ENCODE results near the gene SLIT3. TPM values are rescaled to one million over a fixed set of nuclear protein-coding genes. Genes with fewer than 3 reads are reported as not detected.

SLIT3 gene
- total and polyA plus RNA-seq, 2 experiments from 2014 or later = 0.59 to 0.71 TPM

- TF ChIP-seq, protein P1, sequence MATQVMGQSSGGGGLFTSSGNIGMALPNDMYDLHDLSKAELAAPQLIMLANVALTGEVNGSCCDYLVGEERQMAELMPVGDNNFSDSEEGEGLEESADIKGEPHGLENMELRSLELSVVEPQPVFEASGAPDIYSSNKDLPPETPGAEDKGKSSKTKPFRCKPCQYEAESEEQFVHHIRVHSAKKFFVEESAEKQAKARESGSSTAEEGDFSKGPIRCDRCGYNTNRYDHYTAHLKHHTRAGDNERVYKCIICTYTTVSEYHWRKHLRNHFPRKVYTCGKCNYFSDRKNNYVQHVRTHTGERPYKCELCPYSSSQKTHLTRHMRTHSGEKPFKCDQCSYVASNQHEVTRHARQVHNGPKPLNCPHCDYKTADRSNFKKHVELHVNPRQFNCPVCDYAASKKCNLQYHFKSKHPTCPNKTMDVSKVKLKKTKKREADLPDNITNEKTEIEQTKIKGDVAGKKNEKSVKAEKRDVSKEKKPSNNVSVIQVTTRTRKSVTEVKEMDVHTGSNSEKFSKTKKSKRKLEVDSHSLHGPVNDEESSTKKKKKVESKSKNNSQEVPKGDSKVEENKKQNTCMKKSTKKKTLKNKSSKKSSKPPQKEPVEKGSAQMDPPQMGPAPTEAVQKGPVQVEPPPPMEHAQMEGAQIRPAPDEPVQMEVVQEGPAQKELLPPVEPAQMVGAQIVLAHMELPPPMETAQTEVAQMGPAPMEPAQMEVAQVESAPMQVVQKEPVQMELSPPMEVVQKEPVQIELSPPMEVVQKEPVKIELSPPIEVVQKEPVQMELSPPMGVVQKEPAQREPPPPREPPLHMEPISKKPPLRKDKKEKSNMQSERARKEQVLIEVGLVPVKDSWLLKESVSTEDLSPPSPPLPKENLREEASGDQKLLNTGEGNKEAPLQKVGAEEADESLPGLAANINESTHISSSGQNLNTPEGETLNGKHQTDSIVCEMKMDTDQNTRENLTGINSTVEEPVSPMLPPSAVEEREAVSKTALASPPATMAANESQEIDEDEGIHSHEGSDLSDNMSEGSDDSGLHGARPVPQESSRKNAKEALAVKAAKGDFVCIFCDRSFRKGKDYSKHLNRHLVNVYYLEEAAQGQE (IDR thresholded peaks at IDR 0.05; ENCODE audit: unreplicated experiment) = no peak
- TF ChIP-seq CTCF (conservative IDR thresholded peaks at IDR 0.05; ENCODE audit: low read depth in 2 of 2) (no peak), ZNF114 (CRISPR knock-in tag; IDR thresholded peaks at IDR 0.05) (no peak), NANOG (IDR thresholded peaks at IDR 0.05; ENCODE audit: borderline replicate concordance) (no peak)
Observed at GRCh38 chr5:168672888-168673287, 628.1 kb downstream of the SLIT3 start (continued).

- Mint-ChIP-seq H3K9me3 (no peaks in the 10 kb centered on the region), H3K4me1 (peaks cover 3% of the 10 kb centered on the region; the same call in 1 of the 3 replicates), H3K36me3 (ENCODE audit: low read depth) (no peaks in the 10 kb centered on the region), H3K27ac (no peak overlapping the region), H3K4me3 (no peak overlapping the region), H3K27me3 (ENCODE audit: insufficient read depth, low read depth, poor library complexity) (peaks cover 2% of the 10 kb centered on the region)
- ATAC-seq (no peak), DNase-seq (ENCODE audit: low spot score) (no peak)
- Histone ChIP-seq H3K9me2 (ENCODE audit: insufficient read depth) (no peaks in the 10 kb centered on the region), H3K4me3 (no peak overlapping the region), H4K20me1 (replicated peaks; ENCODE audit: insufficient read depth) (no peaks in the 10 kb centered on the region), H3K36me3 (ENCODE audit: insufficient read depth) (no peaks in the 10 kb centered on the region), H3K79me2 (replicated peaks; ENCODE audit: insufficient read depth) (no peaks in the 10 kb centered on the region), H2AFZ (no peak overlapping the region), H3K4me1 (ENCODE audit: insufficient read depth) (no peaks in the 10 kb centered on the region), H3F3A (replicated peaks; ENCODE audit: low read depth) (no peaks in the 10 kb centered on the region), H3K27ac (ENCODE audit: low read depth) (no peak overlapping the region), H3K27me3 (ENCODE audit: insufficient read depth) (no peaks in the 10 kb centered on the region), H3K4me2 (no peak overlapping the region)
- no peak for TF ChIP-seq EZH2 (IDR thresholded peaks at IDR 0.05; ENCODE audit: low read depth, unreplicated experiment)
Observed at GRCh38 chr5:168672016-168672415, 628.9 kb downstream of the SLIT3 start.

- no peak overlapping the region for H3K4me2 ChIP-seq
- H3K27ac Mint-ChIP-seq = no peak overlapping the region
- no peaks in the 10 kb centered on the region for H3K27me3 ChIP-seq (ENCODE audit: insufficient read depth)
- peak; percentile 97 for ATAC-seq
- H3K36me3 ChIP-seq (ENCODE audit: insufficient read depth) = no peaks in the 10 kb centered on the region
- H4K20me1 ChIP-seq (replicated peaks; ENCODE audit: insufficient read depth) = no peaks in the 10 kb centered on the region
- no peaks in the 10 kb centered on the region for H3F3A ChIP-seq (replicated peaks; ENCODE audit: low read depth)
- peaks cover 3% of the 10 kb centered on the region; the same call in 1 of the 3 replicates for H3K4me1 Mint-ChIP-seq
- peak; percentile 73 for DNase-seq (ENCODE audit: low spot score)
- no peak overlapping the region for H3K4me3 ChIP-seq
- H3K27me3 Mint-ChIP-seq (ENCODE audit: insufficient read depth, low read depth, poor library complexity) = peaks cover 4% of the 10 kb centered on the region
- no peak overlapping the region for H3K27ac ChIP-seq (ENCODE audit: low read depth)
- H2AFZ ChIP-seq = peak overlapping the region; percentile 72; the same call in 1 of the 2 replicates
- H3K9me3 Mint-ChIP-seq = no peaks in the 10 kb centered on the region
- no peaks in the 10 kb centered on the region for H3K4me1 ChIP-seq (ENCODE audit: insufficient read depth)
- H3K4me3 Mint-ChIP-seq = no peak overlapping the region
- no peaks in the 10 kb centered on the region for H3K79me2 ChIP-seq (replicated peaks; ENCODE audit: insufficient read depth)
- TF ChIP-seq ZNF331 (CRISPR knock-in tag; IDR thresholded peaks at IDR 0.05; ENCODE audit: low read depth) = no peak
- peak; percentile 32 to 52; a peak in 3 of 4 replicates for TF ChIP-seq CTCF (conservative IDR thresholded peaks at IDR 0.05; ENCODE audit: low read depth in 2 of 2)
- no peaks in the 10 kb centered on the region for H3K9me2 ChIP-seq (ENCODE audit: insufficient read depth)
- no peaks in the 10 kb centered on the region for H3K36me3 Mint-ChIP-seq (ENCODE audit: low read depth)
Observed at GRCh38 chr5:168670881-168671575, 629.9 kb downstream of the SLIT3 start.

Data from GM23338 (cell line).